HCT116 (cell line): ENCODE results near the gene PSMB7. TPM values are rescaled to one million over a fixed set of nuclear protein-coding genes. Genes with fewer than 3 reads are reported as not detected.
A peak's percentile ranks its signal among the peaks of the same experiment; 100 is the strongest.

ENCODE experiments used
- ATAC-seq: fragments of 200-7000 bp; cut with Tn5 transposase; 2 replicates; pipeline ENCODE4 v1.9.1; 2020; ENCODE audit warnings: mild to moderate bottlenecking, moderate library complexity
- BruUV-seq: library from RNA; stranded (reverse); fragments of 400-500 nt; replicated peaks from 2 replicates; lab custom pipeline; 2021; lab: Mats Ljungman, UMichigan
- CTCF ChIA-PET: fragments of 300-600 bp; sonication (Branson Sonifier 250); formaldehyde crosslinking; loops from one replicate; lab custom pipeline; 2021; ENCODE audit warnings: antibody characterized with exemption; lab: Charles Lee
- POLR2A ChIA-PET: fragments of 300-600, 350-600 bp; sonication (Branson Sonifier 250); formaldehyde crosslinking; loops from one replicate; lab custom pipeline; 2021; ENCODE audit warnings: antibody characterized with exemption; lab: Charles Lee
- RAD21 ChIA-PET, 2 experiments: fragments of 300-600 bp; sonication (Branson Sonifier 250); formaldehyde crosslinking; loops; one replicate each; lab custom pipeline; 2023; ENCODE audit warnings: low total read pairs in 2 of 2; ENCODE audit not compliant: uncharacterized antibody in 2 of 2, unreplicated experiment in 2 of 2, low non-redundant PET in 1 of 2; lab: Charles Lee
- DNase-seq: peaks from one replicate; pipeline ENCODE4 v3.0.0-alpha.2; 2010; ENCODE audit warnings: low read depth, low spot score
- H2AFZ ChIP-seq: fragments of 200-600 bp; shearing (Covaris generic), sonication (generic); 2 replicates; pipeline ENCODE4 v1.6.1; 2017; ENCODE audit warnings: low read depth, mixed run types, mixed read lengths, antibody characterized with exemption, low read length; ENCODE audit not compliant: poor library complexity, severe bottlenecking
- H3K27ac ChIP-seq: 2 replicates; pipeline ENCODE4 v1.5.1; 2012; ENCODE audit warnings: low read depth, low read length
- H3K27me3 ChIP-seq: fragments of 200-600 bp; sonication (generic); 2 replicates; pipeline ENCODE4 v1.6.1; 2016; ENCODE audit warnings: mixed run types, low read length, mixed read lengths; ENCODE audit not compliant: insufficient read depth
- H3K36me3 ChIP-seq, 2 experiments: fragments of 200-500 bp in 1 of 2; fragments of 200-600 bp in 1 of 2; sonication (Bioruptor generic) in 1 of 2; sonication (generic) in 1 of 2; 2 replicates each; pipeline versions ENCODE4 v1.5.1 to v1.6.1; 2014 to 2016; ENCODE audit warnings: low read length in 2 of 2, inconsistent platforms in 1 of 2, mixed read lengths in 1 of 2, mixed run types in 1 of 2; ENCODE audit not compliant: insufficient read depth in 2 of 2, control insufficient read depth in 1 of 2
- H3K4me1 ChIP-seq, 2 experiments: fragments of 200-600 bp in 1 of 2; sonication (generic) in 1 of 2; 2 replicates each; pipeline versions ENCODE4 v1.5.1 to v1.6.1; 2012 to 2017; ENCODE audit warnings: low read length in 2 of 2, inconsistent platforms in 1 of 2, mild to moderate bottlenecking in 1 of 2, mixed read lengths in 1 of 2, mixed run types in 1 of 2, moderate library complexity in 1 of 2; ENCODE audit not compliant: insufficient read depth in 2 of 2, control insufficient read depth in 1 of 2
- H3K4me2 ChIP-seq: fragments of 200-600 bp; sonication (generic); 2 replicates; pipeline ENCODE4 v1.6.1; 2017; ENCODE audit warnings: mixed run types, low read length, mixed read lengths
- H3K4me3 ChIP-seq, 2 experiments: fragments of 200-600 bp in 1 of 2; sonication (generic) in 1 of 2; replicated peaks in 1 of 2; 2 replicates each; pipeline ENCODE4 v1.5.1; 2011 to 2016; ENCODE audit warnings: low read length in 2 of 2, control low read depth in 1 of 2, low read depth in 1 of 2, mild to moderate bottlenecking in 1 of 2, mixed read lengths in 1 of 2, mixed run types in 1 of 2
- H3K79me2 ChIP-seq: fragments of 200-600 bp; sonication (generic); 2 replicates; pipeline ENCODE4 v1.6.1; 2017; ENCODE audit warnings: mild to moderate bottlenecking, mixed run types, low read length, moderate library complexity, mixed read lengths; ENCODE audit not compliant: insufficient read depth
- H3K9ac ChIP-seq: fragments of 200-600 bp; sonication (generic); 2 replicates; pipeline ENCODE4 v1.6.1; 2016; ENCODE audit warnings: low read length, mixed read lengths
- H3K9me2 ChIP-seq: fragments of 200-600 bp; sonication (generic), shearing (Covaris generic); 2 replicates; pipeline ENCODE4 v1.6.1; 2017; ENCODE audit warnings: mixed run types, mild to moderate bottlenecking, moderate library complexity; ENCODE audit not compliant: insufficient read depth
- H3K9me3 ChIP-seq, 2 experiments: fragments of 200-500 bp in 1 of 2; fragments of 200-600 bp in 1 of 2; sonication (Bioruptor generic) in 1 of 2; sonication (generic) in 1 of 2; 2 replicates each; pipeline ENCODE4 v1.6.1; 2014 to 2017; ENCODE audit warnings: low read length in 2 of 2, mixed read lengths in 2 of 2, inconsistent platforms in 1 of 2, low read depth in 1 of 2, mild to moderate bottlenecking in 1 of 2, mixed run types in 1 of 2, moderate library complexity in 1 of 2; ENCODE audit not compliant: control insufficient read depth in 1 of 2, insufficient read depth in 1 of 2
- H4K20me1 ChIP-seq: fragments of 200-600 bp; sonication (generic), shearing (Covaris generic); 2 replicates; pipeline ENCODE4 v1.6.1; 2017; ENCODE audit warnings: mixed run types, mild to moderate bottlenecking, moderate library complexity; ENCODE audit not compliant: insufficient read depth
- REST ChIP-seq: IDR thresholded peaks from 2 replicates; pipeline ENCODE4 v1.6.1; 2012; ENCODE audit warnings: low read depth
- intact Hi-C: fragments of 100-400 bp; cut with micrococcal nuclease; formaldehyde crosslinking; loops from 2 replicates; pipeline ENCODE4 v1.10.0; 2022
- total RNA-seq: library from RNA; stranded (reverse); gene quantifications from one replicate; pipeline ENCODE4 v1.2.1, GENCODE V29; 2021; ENCODE audit not compliant: unreplicated experiment
- TF ChIP-seq, protein P1 (sequence below), 3 experiments: fragments of 200-600 bp in 1 of 3; sonication (generic) in 1 of 3; IDR thresholded peaks in 2 of 3; conservative IDR thresholded peaks in 1 of 3; 2 replicates each; pipeline ENCODE4 v1.5.1; 2012 to 2017; ENCODE audit warnings: low read depth in 2 of 3, low read length in 2 of 3, antibody characterized with exemption in 1 of 3, borderline replicate concordance in 1 of 3, control low read depth in 1 of 3, mild to moderate bottlenecking in 1 of 3, mixed read lengths in 1 of 3, mixed run types in 1 of 3, moderate library complexity in 1 of 3; ENCODE audit not compliant: insufficient read depth in 1 of 3

PSMB7 gene
- total RNA-seq, 1 experiment from 2014 or later: 222 TPM

GRCh38 chr9:124312290-124313265 lies 102.7 kb downstream of the PSMB7 start:
- TF ChIP-seq, protein P1, sequence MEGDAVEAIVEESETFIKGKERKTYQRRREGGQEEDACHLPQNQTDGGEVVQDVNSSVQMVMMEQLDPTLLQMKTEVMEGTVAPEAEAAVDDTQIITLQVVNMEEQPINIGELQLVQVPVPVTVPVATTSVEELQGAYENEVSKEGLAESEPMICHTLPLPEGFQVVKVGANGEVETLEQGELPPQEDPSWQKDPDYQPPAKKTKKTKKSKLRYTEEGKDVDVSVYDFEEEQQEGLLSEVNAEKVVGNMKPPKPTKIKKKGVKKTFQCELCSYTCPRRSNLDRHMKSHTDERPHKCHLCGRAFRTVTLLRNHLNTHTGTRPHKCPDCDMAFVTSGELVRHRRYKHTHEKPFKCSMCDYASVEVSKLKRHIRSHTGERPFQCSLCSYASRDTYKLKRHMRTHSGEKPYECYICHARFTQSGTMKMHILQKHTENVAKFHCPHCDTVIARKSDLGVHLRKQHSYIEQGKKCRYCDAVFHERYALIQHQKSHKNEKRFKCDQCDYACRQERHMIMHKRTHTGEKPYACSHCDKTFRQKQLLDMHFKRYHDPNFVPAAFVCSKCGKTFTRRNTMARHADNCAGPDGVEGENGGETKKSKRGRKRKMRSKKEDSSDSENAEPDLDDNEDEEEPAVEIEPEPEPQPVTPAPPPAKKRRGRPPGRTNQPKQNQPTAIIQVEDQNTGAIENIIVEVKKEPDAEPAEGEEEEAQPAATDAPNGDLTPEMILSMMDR (IDR thresholded peaks at IDR 0.05 in 2 of 3, conservative IDR thresholded peaks at IDR 0.05 in 1 of 3; ENCODE audit: borderline replicate concordance in 1 of 3, insufficient read depth in 1 of 3, low read depth in 2 of 3, low read length in 2 of 3): peak in 1 of 3 experiments; percentile 20; a peak in 1 of 6 replicates
- TF ChIP-seq REST: no peak

More at GRCh38 chr9:124312290-124313265, 102.7 kb downstream of the PSMB7 start:
- Histone ChIP-seq H4K20me1 (no peaks in the 10 kb centered on the region), H3K27me3 (no peaks in the 10 kb centered on the region), H3K27ac (no peak overlapping the region), H3K9me3 (no peaks in the 10 kb centered on the region), H3K4me3 (no peak overlapping the region), H3K9me2 (no peaks in the 10 kb centered on the region), H3K36me3 (no peaks in the 10 kb centered on the region), H3K9ac (no peak overlapping the region), H3K4me1 (peaks cover 21 to 37% of the 10 kb centered on the region in 2 experiments), H2AFZ (no peak overlapping the region), H3K79me2 (no peaks in the 10 kb centered on the region; the same call in 1 of the 2 replicates), H3K4me2 (no peak overlapping the region)
- intact Hi-C loops: loop anchor here (10.0 kb wide), 1 partner anchor 768 kb away; no protein-coding TSS in a partner anchor
- BruUV-seq: no TSS peak
- ChIA-PET RAD21 (no interaction called here), POLR2A (no interaction called here), CTCF (no interaction called here)
- DNase-seq: no peak
- no peak for ATAC-seq
